ENCODE measurements around the gene TMEM179.

The TMEM179 gene

GRCh38 chr14:104560586-104560945, 44.0 kb downstream of the TMEM179 start:
- intact Hi-C loops (cut with DNase I), result loop anchor here (5.0 kb wide), 1 partner anchor 483 kb away; no protein-coding TSS in a partner anchor
- DNase-seq, result peak in 2 of 10 donors; percentile 43 to 62

- intact Hi-C loops (cut with DNase I), result loop anchor here (5.0 kb wide), 1 partner anchor 483 kb away; no protein-coding TSS in a partner anchor
- DNase-seq, result peak in 2 of 10 donors; percentile 49 to 59
Observed at GRCh38 chr14:104559804-104560585, 44.6 kb downstream of the TMEM179 start.

- intact Hi-C loops (cut with DNase I), result no loop called here
- DNase-seq, result peak in 4 of 10 donors; percentile 20 to 79 (median 62)
Observed at GRCh38 chr14:104559028-104559803, 45.4 kb downstream of the TMEM179 start.

- intact Hi-C loops (cut with DNase I), result no loop called here
Observed at GRCh38 chr14:104558231-104559027, 46.1 kb downstream of the TMEM179 start.

GRCh38 chr14:104557766-104558165, 46.8 kb downstream of the TMEM179 start:
- peak in 5 of 10 donors; percentile 0 to 77 (median 17) for DNase-seq

More at GRCh38 chr14:104558231-104559027, 46.1 kb downstream of the TMEM179 start:
- DNase-seq, result peak in 5 of 10 donors; percentile 2 to 58 (median 48)

GRCh38 chr14:104557086-104557485, 47.5 kb downstream of the TMEM179 start:
- intact Hi-C loops (cut with DNase I), result no loop called here
- peak in 6 of 10 donors; percentile 1 to 52 (median 14) for DNase-seq

More at GRCh38 chr14:104557766-104558165, 46.8 kb downstream of the TMEM179 start:
- intact Hi-C loops (cut with DNase I), result no loop called here

- intact Hi-C loops (cut with DNase I), result no loop called here
- peak in 6 of 10 donors; percentile 3 to 59 (median 32) for DNase-seq
Observed at GRCh38 chr14:104556256-104557021, 48.1 kb downstream of the TMEM179 start.

- DNase-seq, result peak in 5 of 10 donors; percentile 4 to 66 (median 50)
- intact Hi-C loops (cut with DNase I), result no loop called here
Observed at GRCh38 chr14:104555430-104556255, 48.9 kb downstream of the TMEM179 start.

GRCh38 chr14:104554608-104555429, 49.8 kb downstream of the TMEM179 start:
- intact Hi-C loops (cut with DNase I), result no loop called here
- peak in 7 of 10 donors; percentile 2 to 79 (median 23) for DNase-seq

GRCh38 chr14:104554088-104554607, 50.4 kb downstream of the TMEM179 start:
- intact Hi-C loops (cut with DNase I), result no loop called here
- peak in 4 of 10 donors; percentile 4 to 70 (median 42) for DNase-seq

GRCh38 chr14:104553166-104554087, 51.1 kb downstream of the TMEM179 start:
- peak in 6 of 10 donors; percentile 3 to 70 (median 32) for DNase-seq
- intact Hi-C loops (cut with DNase I), result no loop called here

- intact Hi-C loops (cut with DNase I), result no loop called here
Observed at GRCh38 chr14:104552738-104553125, 51.8 kb downstream of the TMEM179 start.

GRCh38 chr14:104551851-104552737, 52.5 kb downstream of the TMEM179 start:
- intact Hi-C loops (cut with DNase I), result no loop called here
- peak in 6 of 10 donors; percentile 5 to 74 (median 34) for DNase-seq

More at GRCh38 chr14:104552738-104553125, 51.8 kb downstream of the TMEM179 start:
- DNase-seq, result peak in 3 of 10 donors; percentile 10 to 56 (median 40)

GRCh38 chr14:104550861-104551728, 53.5 kb downstream of the TMEM179 start:
- DNase-seq, result peak in 6 of 10 donors; percentile 7 to 79 (median 34)
- intact Hi-C loops (cut with DNase I), result no loop called here

Data from posterior cingulate gyrus (tissue), 11 donors.